RPMI8226 (cell line): Measurements from ENCODE around the gene KLHL29.

Source experiments
- DNase-seq: peaks from one replicate; pipeline ENCODE4 v3.0.0-alpha.2; 2015

Gene KLHL29

GRCh38 chr2:23584054-23584745, 199.2 kb downstream of the KLHL29 start:
- DNase-seq = no peak

DNA sequence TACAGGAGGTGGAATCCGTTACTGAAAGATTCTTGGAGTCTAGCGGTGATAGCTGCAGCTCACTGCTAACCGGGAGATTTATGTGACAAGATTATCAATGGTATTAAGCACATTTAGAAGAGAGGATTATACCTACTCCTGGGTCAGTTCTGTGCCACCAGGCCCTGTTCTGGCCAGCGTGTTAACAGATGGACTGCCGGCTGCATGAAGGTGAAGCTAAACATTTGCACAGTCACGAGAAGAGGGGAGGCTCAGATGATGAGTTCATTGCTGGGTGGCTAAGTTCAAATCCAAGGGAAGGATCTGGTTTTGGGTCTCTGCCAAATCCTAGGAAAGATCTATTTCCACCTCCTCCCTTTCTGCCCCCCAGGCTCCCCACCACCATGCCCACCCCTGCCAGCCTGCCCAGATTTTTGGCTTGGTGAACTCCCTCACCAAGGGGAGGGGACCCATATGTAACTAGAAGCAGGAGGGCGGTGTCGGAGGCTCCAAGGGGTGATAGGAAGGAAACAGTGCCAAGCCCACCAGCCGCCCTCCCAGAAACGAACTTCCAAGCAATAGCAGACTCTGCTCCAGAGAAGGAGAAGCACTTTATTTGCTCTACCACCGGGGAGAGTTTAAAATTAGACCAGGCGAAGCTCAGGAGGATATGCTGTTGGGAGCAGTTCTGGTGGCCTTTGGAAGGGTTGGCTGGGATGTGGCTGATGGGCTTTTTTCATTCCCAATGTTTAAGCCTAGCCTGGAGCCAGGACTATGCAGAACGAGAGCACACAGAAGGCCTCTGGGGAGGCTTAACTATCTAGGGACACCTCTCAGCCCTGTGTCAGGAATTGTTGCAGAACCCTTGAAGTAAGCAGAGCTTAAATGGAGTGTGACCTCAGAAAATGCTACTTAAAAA, 200.5 kb downstream of the KLHL29 start:
- DNase-seq = no peak

- no peak for DNase-seq
These were observed 201.8 kb downstream of the KLHL29 start for GRCh38 chr2:23586741-23587306.

- DNase-seq = no peak
These were observed 202.4 kb downstream of the KLHL29 start for GRCh38 chr2:23587341-23587880.

GRCh38 chr2:23588106-23588505, 203.1 kb downstream of the KLHL29 start:
- no peak for DNase-seq

DNA sequence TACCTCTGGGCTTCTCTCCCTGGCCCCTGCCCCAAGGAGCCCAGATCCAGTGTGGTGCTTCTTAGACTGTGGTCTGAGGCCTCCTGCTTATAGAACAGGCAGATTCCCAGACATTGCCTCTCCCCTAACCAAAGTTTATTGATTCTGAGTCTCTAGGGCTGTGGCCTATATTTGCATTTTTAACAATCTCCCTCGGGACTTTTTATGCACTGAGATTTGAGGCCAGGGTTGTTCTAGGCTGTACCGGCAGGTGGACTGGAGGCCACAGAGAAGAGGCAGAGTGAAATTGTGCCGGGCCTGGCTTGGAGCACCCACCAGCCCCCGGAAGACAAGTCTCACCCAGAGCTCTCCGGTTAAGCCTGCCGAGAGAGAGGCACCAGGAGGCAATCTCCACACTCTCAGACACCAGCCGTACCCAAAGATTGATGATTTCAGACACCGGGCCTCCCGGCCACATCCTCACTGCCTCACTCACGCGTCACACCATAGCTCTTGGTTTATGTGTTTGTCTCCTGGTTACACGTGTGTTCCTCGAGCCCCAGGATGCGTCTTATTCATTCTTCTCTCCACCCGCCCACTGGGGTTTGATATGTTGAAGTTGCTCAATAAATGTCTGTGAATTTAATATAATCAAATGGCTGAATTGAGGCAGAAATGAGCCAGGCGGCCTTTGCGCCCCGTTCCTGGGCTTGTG, 203.7 kb downstream of the KLHL29 start:
- DNase-seq = no peak

- no peak for DNase-seq
These were observed 204.3 kb downstream of the KLHL29 start for GRCh38 chr2:23589220-23589647.

- DNase-seq = no peak
These were observed 204.8 kb downstream of the KLHL29 start for GRCh38 chr2:23589739-23590138.

- DNase-seq = no peak
These were observed 205.4 kb downstream of the KLHL29 start for GRCh38 chr2:23590241-23590869.

- no peak for DNase-seq
These were observed 206.1 kb downstream of the KLHL29 start for GRCh38 chr2:23591111-23591510.

DNA sequence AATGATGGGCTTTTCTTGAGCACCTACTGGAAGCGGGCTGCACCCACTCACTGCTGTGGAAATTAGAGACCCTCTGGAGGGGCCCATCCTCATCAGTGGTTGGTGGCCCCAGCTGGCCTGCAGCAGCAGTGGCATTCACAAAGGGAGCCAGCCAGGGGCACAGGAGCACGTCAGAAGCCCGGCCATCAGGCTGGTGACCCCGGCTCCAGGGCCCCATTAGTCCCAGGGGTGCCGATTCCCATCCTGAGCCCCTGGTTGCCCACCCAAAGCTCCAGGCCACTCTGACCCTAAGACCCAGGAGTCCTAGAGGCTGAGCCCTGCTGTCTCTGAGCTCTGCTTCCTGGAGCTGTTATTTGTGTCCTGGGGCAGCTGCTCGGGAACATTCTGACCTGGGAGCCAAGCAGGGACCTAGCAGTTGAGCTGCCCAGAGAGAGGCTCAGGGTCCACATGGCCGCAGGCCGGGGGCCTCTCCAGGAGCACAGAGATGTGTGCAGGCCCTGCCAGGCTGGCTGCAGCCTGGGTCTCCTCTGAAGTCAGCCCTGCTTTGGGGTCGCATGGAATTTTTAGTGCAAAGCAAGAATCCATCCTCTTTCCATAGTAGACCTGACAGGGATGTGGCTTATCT, 207.2 kb downstream of the KLHL29 start:
- no peak for DNase-seq

DNA sequence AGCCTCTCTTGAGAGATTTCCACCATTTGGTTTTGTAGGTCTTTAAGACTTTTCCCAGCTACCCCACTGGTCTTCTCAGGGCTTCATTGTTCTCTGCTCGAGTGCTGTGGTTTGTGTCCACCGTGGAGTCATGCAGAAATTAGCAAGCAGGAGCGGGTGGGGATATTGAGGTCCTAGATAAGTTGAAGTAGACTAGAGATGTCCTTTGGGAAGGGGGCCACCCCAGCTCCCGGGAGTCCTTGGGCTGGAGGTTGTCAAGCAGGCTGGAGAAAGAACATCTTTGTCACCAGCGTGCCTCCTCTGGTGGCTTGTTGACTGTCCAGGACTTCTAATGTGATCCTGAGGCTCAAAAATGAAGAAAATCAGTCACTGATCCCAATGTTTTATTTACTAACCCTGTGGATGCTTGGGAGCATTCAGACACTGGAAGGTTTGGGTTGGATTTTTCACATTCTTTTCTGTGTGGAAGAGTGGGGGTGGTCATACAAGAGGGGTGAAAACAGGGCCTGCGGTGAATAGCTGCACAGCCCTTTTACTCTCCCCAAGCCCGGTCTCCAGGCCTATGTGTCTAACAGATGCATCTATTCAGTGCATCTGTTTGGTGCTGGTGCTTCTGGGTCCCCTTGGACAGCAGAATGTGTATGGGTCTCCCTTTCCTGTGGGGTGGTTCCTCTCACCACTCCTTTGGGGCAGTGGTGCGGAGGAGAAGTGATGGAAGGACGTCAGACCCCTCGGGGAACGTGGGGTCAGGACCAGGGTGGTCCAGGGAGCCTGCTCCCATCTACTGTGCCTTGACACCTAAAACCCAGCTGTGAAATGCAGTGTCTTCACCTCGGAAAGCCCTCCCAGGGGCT, 208.1 kb downstream of the KLHL29 start:
- DNase-seq = no peak

- DNase-seq = no peak
These were observed 208.9 kb downstream of the KLHL29 start for GRCh38 chr2:23593752-23594459.

DNA sequence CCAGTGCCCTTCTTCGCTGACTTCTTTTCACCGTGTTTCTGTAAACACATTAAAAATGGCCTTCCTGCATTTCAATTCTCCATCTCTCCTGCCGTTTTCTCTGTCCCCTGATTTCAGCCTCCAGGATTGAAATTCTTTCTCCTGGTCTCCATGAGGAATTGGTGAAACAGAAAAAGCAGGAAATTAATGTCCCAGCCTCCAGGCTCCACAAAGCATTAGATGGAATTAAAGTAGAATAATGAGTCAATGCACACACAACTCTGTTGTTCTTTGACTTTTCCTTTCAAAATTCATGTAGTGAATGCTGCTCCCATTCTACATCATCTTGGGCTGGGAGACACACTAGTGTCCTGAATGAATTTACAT, 209.5 kb downstream of the KLHL29 start:
- no peak for DNase-seq

- DNase-seq = no peak
These were observed 210.0 kb downstream of the KLHL29 start for GRCh38 chr2:23595021-23595420.

GRCh38 chr2:23595601-23596251, 210.7 kb downstream of the KLHL29 start:
- DNase-seq = peak; percentile 30

DNA sequence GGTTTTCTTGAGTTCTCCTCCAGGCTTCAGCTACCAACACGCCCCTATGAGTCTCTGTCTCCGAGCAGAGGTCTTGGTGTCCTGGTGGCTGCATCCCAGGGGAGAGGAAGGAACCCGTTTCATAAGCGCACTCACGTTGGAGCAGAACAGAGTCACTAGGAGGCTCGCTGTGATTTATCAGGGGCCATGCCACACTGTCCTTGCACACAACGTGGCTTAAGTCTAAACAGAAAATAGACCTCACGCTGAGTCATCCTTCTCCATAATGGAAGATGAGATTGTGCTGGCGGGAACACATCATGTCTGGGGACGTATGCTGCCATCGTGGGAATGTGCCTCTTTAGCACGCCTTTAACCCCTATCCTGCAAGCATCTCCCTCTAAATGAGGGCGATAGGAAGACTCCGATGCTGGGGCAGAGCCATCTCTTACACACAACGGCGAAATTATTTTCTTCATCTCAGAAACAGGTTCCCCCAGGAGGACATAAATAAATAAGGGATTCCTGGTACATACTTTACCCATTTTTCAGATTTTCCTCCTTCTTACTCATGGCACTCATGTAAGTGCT, 211.4 kb downstream of the KLHL29 start:
- no peak for DNase-seq

DNA sequence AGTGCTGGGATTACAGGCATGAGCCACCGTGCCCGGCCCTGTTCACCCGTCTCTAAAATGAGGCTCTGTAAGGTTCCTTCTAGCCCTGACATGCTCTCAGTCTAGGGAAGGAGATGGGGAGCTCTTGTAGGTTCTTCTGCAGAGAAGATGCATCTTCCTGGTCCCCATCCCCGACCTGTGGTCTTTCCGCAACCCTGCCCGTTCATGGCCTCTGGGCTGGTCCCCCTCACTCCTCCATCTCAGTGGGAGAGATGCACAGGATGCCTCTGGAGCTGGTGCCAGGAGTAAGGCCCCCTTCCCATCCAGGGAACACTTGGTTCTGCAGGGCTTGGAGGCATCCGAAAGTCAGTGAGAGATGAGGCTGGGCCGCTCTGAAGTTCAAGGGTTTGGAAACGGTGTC, 212.7 kb downstream of the KLHL29 start:
- DNase-seq = no peak

DNA sequence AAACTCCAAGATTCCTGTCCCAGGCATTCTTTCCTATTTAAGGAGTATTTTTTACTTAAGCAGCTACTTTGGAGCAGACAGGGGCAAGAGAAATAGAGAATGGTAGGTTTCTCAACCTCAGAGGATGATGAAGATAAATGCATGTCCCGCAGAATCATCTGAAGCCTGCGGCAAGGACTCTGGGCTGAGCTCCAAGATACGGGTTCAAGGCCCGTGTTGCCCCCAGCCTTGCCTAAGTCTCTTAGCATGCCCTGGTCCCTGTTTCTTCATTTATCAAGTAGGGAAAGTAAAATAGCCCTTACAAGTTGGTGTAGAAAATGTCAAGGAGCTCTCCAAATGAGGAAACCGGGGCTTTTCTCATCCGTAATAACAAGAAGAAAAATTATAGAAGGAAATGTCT, 214.0 kb downstream of the KLHL29 start:
- DNase-seq = no peak
